ENCODE data around the gene MCF2L.

DNA sequence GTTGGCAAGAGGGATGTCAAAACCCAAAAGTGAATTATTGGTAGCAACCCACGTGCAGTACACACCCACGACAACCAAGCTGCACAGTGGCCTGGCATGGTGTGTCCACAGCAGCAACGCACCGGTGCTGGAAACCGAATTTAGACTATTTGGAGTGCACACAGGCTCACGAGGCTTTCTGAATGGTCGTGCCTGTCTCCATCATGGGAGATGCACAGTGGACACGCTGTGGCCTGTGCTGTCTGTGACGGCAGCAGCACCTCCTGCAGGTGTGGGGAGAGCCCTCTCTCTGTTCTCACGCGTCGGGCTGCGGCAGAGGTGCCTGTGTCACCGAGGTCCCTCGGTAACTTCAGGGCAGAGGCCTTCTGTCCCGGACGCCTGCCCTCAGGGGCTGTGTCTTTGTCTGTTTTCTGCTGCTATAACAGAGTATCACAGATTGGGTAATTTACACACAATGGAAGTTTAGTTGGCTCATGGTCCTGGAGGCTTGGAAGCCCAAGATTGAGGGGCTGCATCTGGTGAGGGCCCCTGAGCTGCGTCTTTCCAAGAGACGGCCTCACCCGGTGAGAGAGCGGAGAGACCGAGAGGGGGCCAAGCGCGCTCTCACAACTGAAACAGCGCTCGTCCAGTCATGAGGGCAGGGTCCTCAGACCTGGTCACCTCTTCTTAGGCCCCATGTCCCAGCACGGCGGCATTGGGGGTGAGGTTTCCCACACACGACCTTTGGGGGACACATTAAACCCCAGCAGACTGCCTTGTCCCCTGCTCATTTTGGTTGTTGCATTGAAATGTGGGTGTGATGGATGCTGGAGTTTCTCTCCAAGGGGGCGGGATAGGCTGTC is 9.1 kb upstream of the MCF2L start:
- TF ChIP-seq POLR2A (IDR thresholded peaks at IDR 0.05), result no peak
- TF ChIP-seq, protein P1, sequence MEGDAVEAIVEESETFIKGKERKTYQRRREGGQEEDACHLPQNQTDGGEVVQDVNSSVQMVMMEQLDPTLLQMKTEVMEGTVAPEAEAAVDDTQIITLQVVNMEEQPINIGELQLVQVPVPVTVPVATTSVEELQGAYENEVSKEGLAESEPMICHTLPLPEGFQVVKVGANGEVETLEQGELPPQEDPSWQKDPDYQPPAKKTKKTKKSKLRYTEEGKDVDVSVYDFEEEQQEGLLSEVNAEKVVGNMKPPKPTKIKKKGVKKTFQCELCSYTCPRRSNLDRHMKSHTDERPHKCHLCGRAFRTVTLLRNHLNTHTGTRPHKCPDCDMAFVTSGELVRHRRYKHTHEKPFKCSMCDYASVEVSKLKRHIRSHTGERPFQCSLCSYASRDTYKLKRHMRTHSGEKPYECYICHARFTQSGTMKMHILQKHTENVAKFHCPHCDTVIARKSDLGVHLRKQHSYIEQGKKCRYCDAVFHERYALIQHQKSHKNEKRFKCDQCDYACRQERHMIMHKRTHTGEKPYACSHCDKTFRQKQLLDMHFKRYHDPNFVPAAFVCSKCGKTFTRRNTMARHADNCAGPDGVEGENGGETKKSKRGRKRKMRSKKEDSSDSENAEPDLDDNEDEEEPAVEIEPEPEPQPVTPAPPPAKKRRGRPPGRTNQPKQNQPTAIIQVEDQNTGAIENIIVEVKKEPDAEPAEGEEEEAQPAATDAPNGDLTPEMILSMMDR (IDR thresholded peaks at IDR 0.05), result no peak
